Esophagus muscularis mucosa (tissue), 4 donors: Measurements from ENCODE around the gene HSD11B2. TPM values are rescaled to one million over a fixed set of nuclear protein-coding genes. Genes with fewer than 3 reads are reported as not detected.

Experiments
- DNase-seq: peaks from one replicate; pipeline ENCODE4 v3.0.0-alpha.2; 2017; ENCODE audit errors: extremely low spot score
- H3K27ac ChIP-seq, 4 donors: fragments of 200-600 bp; sonication (generic); replicated peaks in 1 of 4; 1 replicate in 3 of 4; 2 replicates in 1 of 4; pipeline ENCODE4 v1.5.1; 2016 to 2019; ENCODE audit warnings: mild to moderate bottlenecking in 1 of 4
- H3K27me3 ChIP-seq, 4 donors: fragments of 200-600 bp; sonication (generic); one replicate each; pipeline versions ENCODE4 v1.5.1 to v1.6.0; 2016 to 2019
- H3K36me3 ChIP-seq, 4 donors: fragments of 200-600 bp; sonication (generic); one replicate each; pipeline ENCODE4 v1.5.1; 2016 to 2019
- H3K4me1 ChIP-seq, 4 donors: fragments of 200-600 bp; sonication (generic); one replicate each; pipeline ENCODE4 v1.5.1; 2016 to 2019
- H3K4me3 ChIP-seq, 4 donors: fragments of 200-600 bp; sonication (generic); 1 replicate in 2 of 4; 2 replicates in 2 of 4; pipeline ENCODE4 v1.5.1; 2016 to 2019; ENCODE audit warnings: mild to moderate bottlenecking in 4 of 4, moderate library complexity in 1 of 4
- H3K9me3 ChIP-seq, 4 donors: fragments of 200-600 bp; sonication (generic); 1 replicate in 3 of 4; 2 replicates in 1 of 4; pipeline ENCODE4 v1.5.1; 2016 to 2019
- CTCF ChIP-seq, 3 experiments: fragments of 200-600 bp in 2 of 3; fragments of 450-650 bp in 1 of 3; sonication (generic) in 2 of 3; IDR thresholded peaks; one replicate each; pipeline ENCODE4 v1.5.1; 2017 to 2019; ENCODE audit warnings: antibody characterized with exemption in 3 of 3, mild to moderate bottlenecking in 2 of 3, moderate library complexity in 1 of 3
- EP300 ChIP-seq: sonication (generic); formaldehyde crosslinking; IDR thresholded peaks from one replicate; pipeline ENCODE4 v1.6.1; 2017; ENCODE audit warnings: antibody characterized with exemption
- POLR2A ChIP-seq: fragments of 450-650 bp; IDR thresholded peaks from one replicate; pipeline ENCODE4 v1.6.1; 2017; ENCODE audit warnings: antibody characterized with exemption, moderate library complexity, mild to moderate bottlenecking, low read depth
- POLR2AphosphoS5 ChIP-seq, 2 donors: sonication (generic); formaldehyde crosslinking; IDR thresholded peaks; one replicate each; pipeline ENCODE4 v1.6.1; 2017; ENCODE audit warnings: antibody characterized with exemption in 2 of 2
- WGBS: methylation state at CpG from one replicate; pipeline ENCODE4 v1.1.5; 2018; 5-methylcytosine and 5-hydroxymethylcytosine counted together
- intact Hi-C: fragments of 100-400 bp; cut with DNase I; formaldehyde crosslinking; loops from one replicate; pipeline ENCODE4 v1.15.1; 2023
- total RNA-seq, 4 donors: library from RNA; depleted of rRNA; stranded (reverse); fragments of >200 nt; gene quantifications; one replicate each; pipeline versions ENCODE4 v1.1.0 to v1.2.1, GENCODE V29; 2016

HSD11B2 gene
- total RNA-seq, 4 donors from 2014 or later: 0.42 to 2.2 (median 1.1) TPM; not detected in 1

GRCh38 chr16:67396159-67397035 is 34.5 kb upstream of the HSD11B2 start:
- Histone ChIP-seq H3K36me3 (no peaks in the 10 kb centered on the region), H3K27me3 (no peaks in the 10 kb centered on the region), H3K4me3 (peak overlapping the region; percentile 5 to 32 (median 10)), H3K27ac (peak overlapping the region; percentile 80 to 88 (median 81)), H3K4me1 (peaks cover 64 to 86% (median 80%) of the 10 kb centered on the region in 4 donors), H3K9me3 (no peaks in the 10 kb centered on the region)
- DNase-seq: no peak
- WGBS: 12% methylated on average over 19 of the region's 31 CpGs
- TF ChIP-seq CTCF (IDR thresholded peaks at IDR 0.05): no peak
- TF ChIP-seq POLR2AphosphoS5 (IDR thresholded peaks at IDR 0.05): peak in 1 of 2 donors; percentile 37
- intact Hi-C loops: no loop called here

GRCh38 chr16:67397036-67397801 is 33.7 kb upstream of the HSD11B2 start:
- Histone ChIP-seq H3K4me3 (no peak overlapping the region), H3K9me3 (no peaks in the 10 kb centered on the region), H3K4me1 (peaks cover 56 to 78% (median 72%) of the 10 kb centered on the region in 4 donors), H3K27me3 (no peaks in the 10 kb centered on the region), H3K36me3 (no peaks in the 10 kb centered on the region), H3K27ac (peak overlapping the region; percentile 80 to 88 (median 81))
- no peak for TF ChIP-seq POLR2AphosphoS5 (IDR thresholded peaks at IDR 0.05)
- no peak for TF ChIP-seq POLR2A
- TF ChIP-seq EP300: no peak
- TF ChIP-seq CTCF (IDR thresholded peaks at IDR 0.05): no peak
- intact Hi-C loops: no loop called here
- WGBS: 69% methylated on average over 10 of the region's 15 CpGs
- no peak for DNase-seq

- TF ChIP-seq CTCF (IDR thresholded peaks at IDR 0.05) (no peak), POLR2A (no peak), POLR2AphosphoS5 (IDR thresholded peaks at IDR 0.05) (no peak), EP300 (no peak)
- H3K9me3 ChIP-seq: no peaks in the 10 kb centered on the region
- no peak overlapping the region for H3K4me3 ChIP-seq
- no peaks in the 10 kb centered on the region for H3K27me3 ChIP-seq
- intact Hi-C loops: no loop called here
- H3K36me3 ChIP-seq: no peaks in the 10 kb centered on the region
- 91% methylated on average over 18 of the region's 22 CpGs for WGBS
- peaks cover 48 to 70% (median 64%) of the 10 kb centered on the region in 4 donors for H3K4me1 ChIP-seq
- peak overlapping the region; percentile 11 to 81 (median 54) for H3K27ac ChIP-seq
- no peak for DNase-seq
Measured at GRCh38 chr16:67397812-67398545, 32.9 kb upstream of the HSD11B2 start.

GRCh38 chr16:67398546-67399217 is 32.2 kb upstream of the HSD11B2 start:
- TF ChIP-seq POLR2A: no peak
- no peak for TF ChIP-seq CTCF (IDR thresholded peaks at IDR 0.05)
- no peak for TF ChIP-seq POLR2AphosphoS5 (IDR thresholded peaks at IDR 0.05)
- no peak for TF ChIP-seq EP300
- 89% methylated on average over 19 of the region's 19 CpGs for WGBS
- H3K4me3 ChIP-seq: peak overlapping the region in 1 of 4 donors; percentile 25
- H3K36me3 ChIP-seq: peaks cover 0 to 1% (median 0%) of the 10 kb centered on the region in 4 donors
- DNase-seq: no peak
- intact Hi-C loops: no loop called here
- no peak overlapping the region for H3K27ac ChIP-seq
- no peaks in the 10 kb centered on the region for H3K27me3 ChIP-seq
- H3K9me3 ChIP-seq: no peaks in the 10 kb centered on the region
- H3K4me1 ChIP-seq: peaks cover 43 to 64% (median 58%) of the 10 kb centered on the region in 4 donors
